Upper lobe of left lung (tissue), 6 donors: Measurements from ENCODE around the gene S100A3. TPM values are rescaled to one million over a fixed set of nuclear protein-coding genes. Genes with fewer than 3 reads are reported as not detected.

Source experiments
- ATAC-seq, 2 donors: fragments of 200-7000 bp; cut with Tn5 transposase; one replicate each; pipeline ENCODE4 v1.9.1; 2022; ENCODE audit warnings: mild to moderate bottlenecking in 2 of 2, moderate library complexity in 2 of 2; ENCODE audit not compliant: low FRiP score in 2 of 2
- DNase-seq, 2 donors: peaks; one replicate each; pipeline ENCODE4 v3.0.0-alpha.2; 2019 to 2020
- H3K27ac ChIP-seq, 4 donors: fragments of 200-600 bp; sonication (generic); one replicate each; pipeline ENCODE4 v1.5.1; 2016 to 2019
- H3K27me3 ChIP-seq, 4 donors: fragments of 200-600 bp; sonication (generic); one replicate each; pipeline ENCODE4 v1.5.1; 2017 to 2019
- H3K36me3 ChIP-seq, 4 donors: fragments of 200-600 bp; sonication (generic); one replicate each; pipeline ENCODE4 v1.5.1; 2016 to 2019
- H3K4me1 ChIP-seq, 4 donors: fragments of 200-600 bp; sonication (generic); one replicate each; pipeline ENCODE4 v1.5.1; 2018 to 2019
- H3K4me3 ChIP-seq, 4 donors: fragments of 200-600 bp; sonication (generic); one replicate each; pipeline ENCODE4 v1.5.1; 2017 to 2019; ENCODE audit warnings: mild to moderate bottlenecking in 2 of 4, moderate library complexity in 1 of 4
- H3K9me3 ChIP-seq, 4 donors: fragments of 200-600 bp; sonication (generic); one replicate each; pipeline ENCODE4 v1.5.1; 2018 to 2019
- EP300 ChIP-seq, 4 donors: sonication (generic); formaldehyde crosslinking; IDR thresholded peaks; one replicate each; pipeline ENCODE4 v1.5.1; 2017; ENCODE audit warnings: antibody characterized with exemption in 4 of 4, control low read depth in 2 of 4
- POLR2A ChIP-seq, 4 donors: fragments of 450-650 bp; IDR thresholded peaks; one replicate each; pipeline ENCODE4 v1.5.1; 2016 to 2017; ENCODE audit warnings: antibody characterized with exemption in 4 of 4, mild to moderate bottlenecking in 2 of 4
- POLR2AphosphoS5 ChIP-seq, 2 donors: sonication (generic); formaldehyde crosslinking; IDR thresholded peaks; one replicate each; pipeline ENCODE4 v1.5.1; 2017; ENCODE audit warnings: antibody characterized with exemption in 2 of 2
- WGBS, 2 donors: methylation state at CpG; one replicate each; pipeline ENCODE4 v1.1.5; 2017 to 2018; 5-methylcytosine and 5-hydroxymethylcytosine counted together
- total RNA-seq, 6 donors: library from RNA; depleted of rRNA in 4 of 6; stranded (reverse); fragments of >200 nt in 4 of 6; gene quantifications; one replicate each; pipeline versions ENCODE4 v1.1.0 to v1.2.1, GENCODE V29; 2016 to 2021
- TF ChIP-seq, protein P1 (sequence below), 6 experiments: fragments of 450-650 bp in 4 of 6; fragments of 200-600 bp in 2 of 6; sonication (generic) in 2 of 6; IDR thresholded peaks; one replicate each; pipeline ENCODE4 v1.5.1; 2016 to 2019; ENCODE audit warnings: antibody characterized with exemption in 6 of 6
- donor health status: DM: no; HTN: no; CAD: no; lungs with moderate emphysema.
- donor health status: DM: no; HTN: yes; CAD: no; lungs with severe emphysema.

The S100A3 gene
- total RNA-seq, 6 donors from 2014 or later, result 2.0 to 4.4 (median 2.1) TPM; not detected in 1

DNA sequence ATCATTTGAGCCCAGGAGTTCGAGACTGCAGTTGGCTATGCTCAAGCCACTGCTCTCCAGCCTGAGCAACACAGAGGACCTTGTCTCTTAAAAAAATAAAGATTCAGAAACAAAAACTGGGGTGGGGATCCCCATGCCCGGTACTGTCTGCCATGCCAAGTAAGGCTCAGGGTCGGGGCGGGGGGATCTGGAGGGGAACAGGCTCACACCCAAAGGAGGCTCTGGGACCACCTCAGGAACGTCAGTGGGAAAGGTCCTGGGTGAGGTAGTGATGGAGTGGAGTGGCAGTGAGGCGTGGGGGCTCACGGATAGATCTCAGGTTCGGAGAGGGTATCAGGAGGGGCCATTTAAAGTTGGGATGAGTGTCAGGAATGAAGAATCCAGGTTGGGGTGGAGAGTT lies 2.7 kb downstream of the S100A3 start:
- DNase-seq, result peak in 1 of 2 donors; percentile 16
- H3K4me3 ChIP-seq, result peak overlapping the region in 2 of 4 donors; percentile 55 to 59
- no peaks in the 10 kb centered on the region for H3K27me3 ChIP-seq
- WGBS, 2 donors, result 92 to 93% methylated on average over 8 of the region's 8 CpGs
- peak overlapping the region; percentile 79 to 94 (median 90) for H3K27ac ChIP-seq
- H3K4me1 ChIP-seq, result peaks cover 78 to 97% (median 88%) of the 10 kb centered on the region in 4 donors
- H3K9me3 ChIP-seq, result no peaks in the 10 kb centered on the region
- ATAC-seq, result no peak
- H3K36me3 ChIP-seq, result peaks cover 0 to 16% (median 2%) of the 10 kb centered on the region in 4 donors
- TF ChIP-seq, protein P1, sequence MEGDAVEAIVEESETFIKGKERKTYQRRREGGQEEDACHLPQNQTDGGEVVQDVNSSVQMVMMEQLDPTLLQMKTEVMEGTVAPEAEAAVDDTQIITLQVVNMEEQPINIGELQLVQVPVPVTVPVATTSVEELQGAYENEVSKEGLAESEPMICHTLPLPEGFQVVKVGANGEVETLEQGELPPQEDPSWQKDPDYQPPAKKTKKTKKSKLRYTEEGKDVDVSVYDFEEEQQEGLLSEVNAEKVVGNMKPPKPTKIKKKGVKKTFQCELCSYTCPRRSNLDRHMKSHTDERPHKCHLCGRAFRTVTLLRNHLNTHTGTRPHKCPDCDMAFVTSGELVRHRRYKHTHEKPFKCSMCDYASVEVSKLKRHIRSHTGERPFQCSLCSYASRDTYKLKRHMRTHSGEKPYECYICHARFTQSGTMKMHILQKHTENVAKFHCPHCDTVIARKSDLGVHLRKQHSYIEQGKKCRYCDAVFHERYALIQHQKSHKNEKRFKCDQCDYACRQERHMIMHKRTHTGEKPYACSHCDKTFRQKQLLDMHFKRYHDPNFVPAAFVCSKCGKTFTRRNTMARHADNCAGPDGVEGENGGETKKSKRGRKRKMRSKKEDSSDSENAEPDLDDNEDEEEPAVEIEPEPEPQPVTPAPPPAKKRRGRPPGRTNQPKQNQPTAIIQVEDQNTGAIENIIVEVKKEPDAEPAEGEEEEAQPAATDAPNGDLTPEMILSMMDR (IDR thresholded peaks at IDR 0.05), result no peak
- no peak for TF ChIP-seq POLR2A (IDR thresholded peaks at IDR 0.05)
- no peak for TF ChIP-seq EP300 (IDR thresholded peaks at IDR 0.05)
- no peak for TF ChIP-seq POLR2AphosphoS5 (IDR thresholded peaks at IDR 0.05)

GRCh38 chr1:153545067-153546055 lies 3.7 kb downstream of the S100A3 start, which contains the start of gene S100A4:
Gene S100A4 (minus strand): TSS chr1:153545806. CDS start chr1:153544794, 1,012 bp downstream.
- Histone ChIP-seq H3K4me3 (peak within 1 kb of the TSS; percentile 16 to 59 (median 52)), H3K36me3 (peaks cover 0 to 16% (median 2%) of the 10 kb centered on the region in 4 donors), H3K4me1 (peaks cover 87 to 97% (median 92%) of the 10 kb centered on the region in 4 donors), H3K9me3 (no peaks in the 10 kb centered on the region), H3K27ac (peak within 1 kb of the TSS; percentile 79 to 94 (median 90)), H3K27me3 (no peaks in the 10 kb centered on the region)
- peak; percentile 92 to 97 for DNase-seq
- WGBS, 2 donors, result 28 to 29% methylated on average over 17 to 19 of the region's 19 CpGs
- TF ChIP-seq, protein P1 (IDR thresholded peaks at IDR 0.05), result peak in 3 of 6 experiments; percentile 10 to 22 (median 11)
- TF ChIP-seq EP300 (IDR thresholded peaks at IDR 0.05), result peak in 1 of 4 donors; percentile 66
- TF ChIP-seq POLR2AphosphoS5 (IDR thresholded peaks at IDR 0.05), result peak; percentile 78 to 79
- peak in 3 of 4 donors; percentile 60 to 68 (median 64) for TF ChIP-seq POLR2A (IDR thresholded peaks at IDR 0.05)
- peak; percentile 93 to 94 for ATAC-seq

DNA sequence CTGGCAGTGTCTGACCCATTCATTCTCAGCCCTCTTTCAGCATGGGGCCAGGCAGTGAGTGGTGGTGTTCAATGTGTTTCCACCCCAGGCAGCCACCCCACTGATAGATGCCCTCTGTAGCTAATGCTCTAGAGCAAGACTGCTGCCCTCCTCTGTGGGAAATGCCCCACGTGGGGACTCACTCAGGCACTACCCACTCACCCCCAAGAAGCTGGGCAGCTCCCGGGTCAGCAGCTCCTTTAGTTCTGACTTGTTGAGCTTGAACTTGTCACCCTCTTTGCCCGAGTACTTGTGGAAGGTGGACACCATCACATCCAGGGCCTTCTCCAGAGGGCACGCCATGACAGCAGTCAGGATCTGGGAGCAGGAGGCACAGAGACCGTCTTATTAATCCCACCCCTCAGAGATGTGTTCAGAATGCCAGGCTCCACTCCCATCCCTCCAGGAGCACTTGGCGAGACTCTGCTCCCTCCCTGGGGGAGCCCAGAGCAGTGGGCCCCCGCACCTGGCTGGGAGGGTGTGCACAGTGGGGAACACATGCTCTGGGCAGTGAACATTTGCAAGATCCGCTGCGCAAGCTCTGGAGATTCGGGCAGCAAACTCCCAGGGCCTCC lies 4.5 kb downstream of the S100A3 start:
- Histone ChIP-seq H3K4me1 (peaks cover 83 to 96% (median 86%) of the 10 kb centered on the region in 4 donors), H3K36me3 (peaks cover 0 to 16% (median 2%) of the 10 kb centered on the region in 4 donors), H3K9me3 (no peaks in the 10 kb centered on the region), H3K27me3 (no peaks in the 10 kb centered on the region), H3K27ac (peak overlapping the region; percentile 79 to 94 (median 90)), H3K4me3 (peak overlapping the region in 3 of 4 donors; percentile 48 to 59 (median 55))
- 12 to 56% methylated on average over 3 to 6 of the region's 10 CpGs for WGBS, 2 donors
- DNase-seq, result no peak
- no peak for ATAC-seq
- no peak for TF ChIP-seq EP300 (IDR thresholded peaks at IDR 0.05)
- TF ChIP-seq, protein P1 (IDR thresholded peaks at IDR 0.05), result no peak
- no peak for TF ChIP-seq POLR2AphosphoS5 (IDR thresholded peaks at IDR 0.05)
- no peak for TF ChIP-seq POLR2A (IDR thresholded peaks at IDR 0.05)

- WGBS, 2 donors, result 91 to 92% methylated on average over 4 of the region's 4 CpGs
- Histone ChIP-seq H3K4me1 (peaks cover 75 to 88% (median 78%) of the 10 kb centered on the region in 4 donors), H3K9me3 (no peaks in the 10 kb centered on the region), H3K27me3 (no peaks in the 10 kb centered on the region), H3K4me3 (peak overlapping the region in 3 of 4 donors; percentile 48 to 59 (median 55)), H3K36me3 (peaks cover 0 to 16% (median 2%) of the 10 kb centered on the region in 4 donors), H3K27ac (peak overlapping the region; percentile 79 to 94 (median 90))
- ATAC-seq, result no peak
- DNase-seq, result no peak
- TF ChIP-seq POLR2A (IDR thresholded peaks at IDR 0.05) (no peak), EP300 (IDR thresholded peaks at IDR 0.05) (no peak), POLR2AphosphoS5 (IDR thresholded peaks at IDR 0.05) (no peak)
- TF ChIP-seq, protein P1 (IDR thresholded peaks at IDR 0.05), result no peak
Observed at GRCh38 chr1:153543736-153544135, 5.3 kb downstream of the S100A3 start.
